HG02943 (cell line): ENCODE results near the gene TRIL.

Experiments
- ATAC-seq: cut with Tn5 transposase; IDR thresholded peaks from one replicate; pipeline ENCODE4 v1.9.1; 2021; ENCODE audit warnings: mild to moderate bottlenecking, low read depth, moderate library complexity; ENCODE audit not compliant: unreplicated experiment

TRIL gene

GRCh38 chr7:28953633-28954032 is 4.5 kb downstream of the TRIL start:
- no peak for ATAC-seq

- no peak for ATAC-seq
These were observed 16.0 kb downstream of the TRIL start for GRCh38 chr7:28942168-28942567.

DNA sequence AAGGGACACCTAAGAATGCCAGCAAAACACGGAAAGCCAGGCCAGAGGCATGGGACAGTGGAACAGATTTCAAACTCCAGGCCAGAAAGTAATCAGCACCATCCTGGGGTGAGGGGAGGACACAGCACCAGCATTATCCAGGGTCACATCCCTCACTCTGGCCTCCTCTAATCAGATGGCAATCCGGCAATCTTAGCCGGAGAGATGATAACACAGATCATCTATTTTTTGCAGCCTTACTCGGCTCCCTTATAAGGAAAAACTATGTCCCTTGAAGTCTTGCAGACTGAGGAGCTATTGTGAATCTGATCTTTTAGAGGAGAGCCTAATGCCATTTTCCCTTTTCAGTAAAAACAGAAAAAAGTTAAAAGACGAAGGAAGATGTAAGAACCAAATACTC is 16.5 kb downstream of the TRIL start:
- no peak for ATAC-seq

- no peak for ATAC-seq
These were observed 17.3 kb downstream of the TRIL start for GRCh38 chr7:28940741-28941384.

DNA sequence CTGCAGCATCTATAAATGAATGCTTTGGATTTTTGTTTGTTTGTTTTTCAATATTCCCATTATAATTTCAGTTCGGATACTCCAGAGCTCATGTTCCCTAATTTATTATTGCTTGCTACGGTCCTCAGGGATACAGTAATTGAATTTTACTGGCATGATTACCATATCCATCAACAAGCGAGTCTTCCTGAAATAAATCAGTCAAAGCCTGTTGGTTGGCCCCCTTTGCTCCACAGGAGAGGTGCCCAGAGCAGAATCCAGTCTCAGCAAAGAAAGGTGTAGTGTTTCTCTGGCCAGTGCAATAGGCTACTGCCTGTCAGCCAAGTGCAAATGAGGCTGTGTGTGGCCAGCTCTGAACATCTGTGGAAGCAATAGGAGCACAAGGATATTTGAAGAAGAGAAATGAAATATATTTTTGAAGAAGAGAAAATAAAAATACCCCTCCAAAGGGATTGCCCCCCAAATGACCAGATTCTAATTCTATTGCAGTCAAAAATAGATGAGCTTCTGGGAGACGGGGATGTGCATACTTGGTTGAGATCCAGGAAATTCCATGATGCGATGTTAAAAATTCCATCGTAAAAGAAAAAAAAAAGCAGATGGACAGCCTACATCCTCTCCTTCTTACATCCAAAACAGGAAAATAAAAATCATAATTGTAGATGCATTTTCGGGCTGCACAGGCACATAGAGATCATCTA is 18.1 kb downstream of the TRIL start:
- ATAC-seq: no peak

- no peak for ATAC-seq
These were observed 18.8 kb downstream of the TRIL start for GRCh38 chr7:28939367-28939766.

- ATAC-seq: no peak
These were observed 20.5 kb downstream of the TRIL start for GRCh38 chr7:28937619-28938018.

DNA sequence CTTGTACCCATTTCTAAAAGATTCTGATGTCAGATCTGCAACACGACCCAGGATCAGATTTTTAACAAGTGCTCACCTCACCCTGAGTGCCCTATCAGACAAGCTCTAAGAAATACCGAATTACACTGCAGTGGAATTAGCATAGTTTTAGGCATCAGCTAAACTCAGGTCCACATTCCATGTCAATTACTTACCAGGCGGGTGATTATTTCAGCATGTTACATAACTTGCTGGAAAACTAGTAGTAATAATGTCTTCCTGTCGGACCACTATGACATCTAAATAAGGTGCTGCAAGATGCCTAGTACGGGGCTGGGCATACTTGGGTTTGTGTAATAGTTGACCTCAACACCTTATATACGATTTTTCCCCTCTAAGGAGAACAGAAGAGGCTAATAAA is 21.0 kb downstream of the TRIL start:
- no peak for ATAC-seq

DNA sequence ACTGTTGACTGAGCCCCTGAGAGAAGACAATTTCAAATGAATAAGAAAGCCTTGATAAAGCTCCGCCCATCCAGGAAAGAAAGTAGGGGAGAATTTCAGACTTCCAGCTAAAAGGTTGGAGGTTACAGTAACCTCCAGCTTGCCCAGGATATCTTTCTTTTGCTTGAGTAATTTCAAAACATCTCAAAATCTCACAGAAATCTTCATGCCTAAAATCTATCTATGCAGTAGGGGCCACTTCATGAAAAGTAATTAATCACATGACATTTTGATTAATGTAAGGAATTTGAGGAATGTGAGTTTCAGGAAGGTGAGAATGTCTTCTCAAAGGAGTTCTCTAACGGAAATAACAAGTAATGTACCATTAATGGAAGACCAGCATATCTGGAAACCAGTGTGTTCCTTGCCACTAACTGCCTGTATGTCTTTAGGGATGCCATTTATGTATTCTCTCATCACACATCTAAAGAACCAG is 24.2 kb downstream of the TRIL start:
- ATAC-seq: no peak

DNA sequence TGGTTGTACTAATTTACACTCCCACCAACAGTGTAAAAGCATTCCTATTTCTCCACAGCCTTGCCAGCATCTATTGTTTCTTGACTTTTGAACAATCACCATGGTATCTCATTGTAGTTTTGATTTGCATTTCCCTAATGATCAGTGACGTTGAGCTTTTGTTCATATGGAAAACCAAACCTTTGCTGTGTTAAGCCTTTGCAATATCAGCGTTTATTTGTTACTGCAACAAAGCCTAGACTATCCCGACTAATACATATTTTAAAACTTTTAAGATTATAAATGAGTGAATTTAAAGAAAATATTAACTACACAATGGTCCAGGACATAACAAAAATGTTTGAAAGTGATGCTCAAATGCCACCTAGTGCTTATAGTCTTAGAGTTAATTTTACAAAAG is 26.6 kb downstream of the TRIL start:
- ATAC-seq: no peak

DNA sequence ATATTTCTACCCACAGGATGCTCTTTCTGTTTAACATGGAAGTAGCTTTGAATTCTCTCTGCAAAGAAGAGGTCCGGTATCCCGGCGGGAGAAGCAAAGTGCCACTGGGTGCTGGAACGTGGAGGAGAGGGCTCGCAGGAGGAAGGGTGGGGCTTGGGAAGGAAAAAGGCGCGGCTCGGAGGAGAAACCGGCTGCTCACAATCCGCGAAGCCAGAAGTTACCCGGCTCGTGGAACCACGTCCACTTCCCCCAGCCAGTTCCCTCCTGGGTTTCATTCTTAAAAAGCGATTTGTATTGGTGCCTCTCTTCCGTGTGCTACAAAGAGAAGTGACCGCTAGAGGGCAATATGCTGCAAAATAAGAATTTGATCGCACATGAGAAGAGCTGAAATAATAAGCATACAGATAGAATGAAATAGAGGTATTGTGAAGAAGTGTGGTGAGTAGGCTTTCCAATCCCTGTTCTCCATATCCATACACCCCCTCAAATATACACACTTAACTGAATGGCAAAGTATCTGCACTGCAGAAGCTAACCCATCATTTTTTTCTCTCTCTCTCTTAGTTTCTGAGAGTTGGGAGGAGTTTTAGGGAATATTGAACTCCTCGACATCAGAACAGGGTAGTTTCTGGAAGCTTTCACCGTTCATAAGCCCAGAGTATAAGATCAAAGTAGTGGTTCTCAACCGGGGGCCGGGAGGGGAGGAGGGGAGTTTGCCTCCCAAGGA is 31.1 kb downstream of the TRIL start:
- peak; percentile 89 for ATAC-seq

- no peak for ATAC-seq
These were observed 35.4 kb downstream of the TRIL start for GRCh38 chr7:28922624-28923331.

- ATAC-seq: peak; percentile 72
These were observed 36.3 kb downstream of the TRIL start for GRCh38 chr7:28921822-28922221.

GRCh38 chr7:28920424-28920823 is 37.7 kb downstream of the TRIL start:
- ATAC-seq: no peak

GRCh38 chr7:28919510-28919909 is 38.6 kb downstream of the TRIL start:
- no peak for ATAC-seq

GRCh38 chr7:28908775-28909174 is 49.4 kb downstream of the TRIL start:
- ATAC-seq: no peak

DNA sequence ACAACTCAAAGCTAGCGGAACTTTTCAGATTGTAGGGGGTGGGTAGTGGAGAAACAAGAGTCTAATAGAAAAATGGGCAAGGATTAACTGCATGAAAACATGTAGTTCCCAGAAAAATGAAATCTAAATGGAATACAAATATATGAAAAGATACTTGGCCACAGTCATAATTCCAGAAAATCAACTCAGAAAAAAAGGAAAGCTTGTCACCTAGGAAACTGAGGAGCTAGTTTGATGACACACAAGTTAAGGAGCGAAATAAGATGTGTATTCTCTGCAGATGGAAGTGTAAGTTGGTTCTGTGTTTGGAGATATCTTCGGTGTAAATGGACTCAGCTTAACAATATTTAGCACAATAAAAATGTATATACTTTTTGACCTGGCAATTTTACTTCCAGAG is 52.7 kb downstream of the TRIL start:
- no peak for ATAC-seq

DNA sequence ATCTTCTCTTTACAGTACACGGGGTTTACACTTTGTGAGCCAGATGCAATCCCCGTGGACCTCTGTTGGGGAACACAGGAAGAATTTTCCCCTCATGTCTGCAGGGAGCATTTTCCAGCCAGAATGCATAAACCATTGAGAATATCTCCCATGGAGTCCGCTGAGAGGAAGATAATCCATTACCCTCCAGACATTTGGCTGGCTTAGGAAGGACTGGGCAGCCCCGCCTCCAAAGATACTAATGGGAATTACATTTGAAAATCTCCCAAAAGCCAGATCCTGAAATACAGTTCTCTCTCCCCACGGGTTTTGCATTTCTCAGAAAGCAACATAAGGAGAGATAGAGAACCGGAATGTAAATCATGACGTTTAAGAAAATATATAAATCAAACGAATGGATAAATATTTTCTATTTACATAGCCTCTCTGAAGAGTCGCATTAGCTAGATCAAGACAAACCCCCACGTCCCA is 53.5 kb downstream of the TRIL start:
- no peak for ATAC-seq

DNA sequence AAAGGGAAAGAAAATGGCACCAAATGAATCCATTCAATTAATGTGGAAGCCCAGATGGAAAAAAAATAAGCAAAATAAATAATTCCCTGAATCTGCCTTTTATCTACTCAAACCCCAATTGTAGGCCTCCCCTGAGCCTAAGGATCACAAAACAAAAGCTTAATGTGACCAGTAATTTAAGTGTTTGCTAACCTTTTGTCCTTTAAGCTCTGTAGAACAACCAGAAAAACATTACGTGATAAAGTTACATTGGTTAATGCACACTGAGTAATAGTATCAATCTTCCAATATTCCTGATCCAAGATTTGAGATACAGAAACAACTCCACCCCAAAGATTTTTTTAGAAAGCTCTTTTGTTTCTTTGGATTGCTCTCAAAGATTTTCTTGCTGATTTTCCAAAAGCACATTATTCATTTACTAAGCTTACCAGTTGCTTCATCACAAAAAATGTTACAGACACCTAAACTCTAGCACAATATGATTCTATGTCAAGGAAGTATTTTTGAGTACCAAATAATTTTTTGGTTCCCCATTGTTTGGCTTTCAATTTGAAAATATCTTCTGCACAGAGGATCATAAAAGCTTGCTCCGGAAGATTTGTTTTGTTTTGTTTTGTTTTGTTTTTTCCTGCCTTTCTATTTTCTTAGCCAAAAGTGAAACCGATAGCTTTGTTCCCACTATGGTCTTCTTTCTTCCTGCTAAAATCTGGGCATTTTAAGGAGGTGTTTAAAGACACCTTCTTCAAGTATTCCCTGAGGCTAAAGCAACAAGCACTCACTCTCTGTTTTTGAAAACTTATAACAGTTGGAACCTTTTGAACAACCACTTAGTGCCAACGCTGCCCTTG is 54.2 kb downstream of the TRIL start:
- no peak for ATAC-seq
